ENCODE results near the gene BABAM2. TPM values are rescaled to one million over a fixed set of nuclear protein-coding genes. Genes with fewer than 3 reads are reported as not detected.
A peak's percentile ranks its signal among the peaks of the same experiment; 100 is the strongest.

Gene BABAM2
- total and polyA plus RNA-seq, 2 experiments from 2014 or later: 31.8 to 83.3 TPM

- Histone ChIP-seq H3K9me3 (ENCODE audit: low read depth) (no peaks in the 10 kb centered on the region), H3K27ac (peak overlapping the region; percentile 93), H3K4me1 (ENCODE audit: low read depth) (peaks cover 39% of the 10 kb centered on the region), H3K36me3 (no peaks in the 10 kb centered on the region), H3K4me3 (no peak overlapping the region), H3K27me3 (no peaks in the 10 kb centered on the region)
- DNase-seq (ENCODE audit: low read depth in 1 of 2, low spot score in 1 of 2): peak; percentile 59 to 90
- TF ChIP-seq CTCF (IDR thresholded peaks at IDR 0.05; ENCODE audit: low read depth, low read length): no peak
Observed at GRCh38 chr2:28356095-28356911, 465.8 kb downstream of the BABAM2 start.

- H3K27ac ChIP-seq: peak overlapping the region; percentile 93
Observed at GRCh38 chr2:28357055-28357454, 466.5 kb downstream of the BABAM2 start.

GRCh38 chr2:28357948-28358667 lies 467.6 kb downstream of the BABAM2 start:
- peak in 1 of 2 donors; percentile 25 for DNase-seq (ENCODE audit: low read depth in 1 of 2, low spot score in 1 of 2)
- no peak overlapping the region for H3K27ac ChIP-seq
- H3K27me3 ChIP-seq: no peaks in the 10 kb centered on the region
- no peaks in the 10 kb centered on the region for H3K36me3 ChIP-seq
- H3K4me3 ChIP-seq: no peak overlapping the region
- H3K4me1 ChIP-seq (ENCODE audit: low read depth): peaks cover 30% of the 10 kb centered on the region
- TF ChIP-seq CTCF (IDR thresholded peaks at IDR 0.05; ENCODE audit: low read depth, low read length): no peak
- no peaks in the 10 kb centered on the region for H3K9me3 ChIP-seq (ENCODE audit: low read depth)

More at GRCh38 chr2:28357055-28357454, 466.5 kb downstream of the BABAM2 start:
- no peaks in the 10 kb centered on the region for H3K27me3 ChIP-seq
- H3K36me3 ChIP-seq: no peaks in the 10 kb centered on the region
- DNase-seq (ENCODE audit: low read depth in 1 of 2, low spot score in 1 of 2): no peak
- no peaks in the 10 kb centered on the region for H3K9me3 ChIP-seq (ENCODE audit: low read depth)
- H3K4me3 ChIP-seq: no peak overlapping the region
- H3K4me1 ChIP-seq (ENCODE audit: low read depth): peaks cover 33% of the 10 kb centered on the region
- no peak for TF ChIP-seq CTCF (IDR thresholded peaks at IDR 0.05; ENCODE audit: low read depth, low read length)

- no peak overlapping the region for H3K4me3 ChIP-seq
- no peaks in the 10 kb centered on the region for H3K27me3 ChIP-seq
- H3K9me3 ChIP-seq (ENCODE audit: low read depth): no peaks in the 10 kb centered on the region
- DNase-seq (ENCODE audit: low read depth in 1 of 2, low spot score in 1 of 2): no peak
- TF ChIP-seq CTCF (IDR thresholded peaks at IDR 0.05; ENCODE audit: low read depth, low read length): no peak
- no peak overlapping the region for H3K27ac ChIP-seq
- peaks cover 31% of the 10 kb centered on the region for H3K4me1 ChIP-seq (ENCODE audit: low read depth)
- H3K36me3 ChIP-seq: no peaks in the 10 kb centered on the region
Observed at GRCh38 chr2:28358668-28359201, 468.2 kb downstream of the BABAM2 start.

- no peak for TF ChIP-seq CTCF (IDR thresholded peaks at IDR 0.05; ENCODE audit: low read depth, low read length)
- Histone ChIP-seq H3K4me1 (ENCODE audit: low read depth) (peaks cover 31% of the 10 kb centered on the region), H3K9me3 (ENCODE audit: low read depth) (no peaks in the 10 kb centered on the region), H3K27me3 (no peaks in the 10 kb centered on the region), H3K4me3 (no peak overlapping the region), H3K27ac (no peak overlapping the region), H3K36me3 (no peaks in the 10 kb centered on the region)
- DNase-seq (ENCODE audit: low read depth in 1 of 2, low spot score in 1 of 2): peak in 1 of 2 donors; percentile 88
Observed at GRCh38 chr2:28359222-28360057, 468.9 kb downstream of the BABAM2 start.
